ENCODE results near the gene ST3GAL4.

DNA sequence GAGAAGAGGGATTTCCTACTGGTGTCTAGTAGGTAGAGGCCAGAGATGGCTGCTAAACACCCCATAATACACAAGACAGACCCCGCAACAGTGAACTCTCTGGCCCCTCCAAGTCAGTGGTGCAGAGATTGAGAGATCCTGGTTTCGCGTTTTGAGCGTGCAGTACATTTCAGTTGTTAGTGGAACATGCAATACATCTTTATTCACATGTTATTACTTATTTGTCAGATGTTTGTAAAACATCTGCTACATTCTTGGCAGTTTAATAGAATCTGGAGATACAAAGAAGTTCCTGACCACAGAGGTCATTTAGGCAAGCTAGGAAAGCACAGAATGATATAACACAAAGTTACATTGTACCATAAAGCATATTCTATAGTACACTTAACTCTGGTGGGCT, 41.5 kb downstream of the ST3GAL4 start:
- TF ChIP-seq RFX5 (IDR thresholded peaks at IDR 0.05) (no peak), POLR2A (IDR thresholded peaks at IDR 0.05; ENCODE audit: low read length) (no peak), HEYL (CRISPR knock-in tag; IDR thresholded peaks at IDR 0.05) (no peak), HDAC2 (IDR thresholded peaks at IDR 0.05) (no peak), CTCF (IDR thresholded peaks at IDR 0.05) (no peak), SREBF2 (IDR thresholded peaks at IDR 0.05) (no peak)
- TF ChIP-seq, protein P1, sequence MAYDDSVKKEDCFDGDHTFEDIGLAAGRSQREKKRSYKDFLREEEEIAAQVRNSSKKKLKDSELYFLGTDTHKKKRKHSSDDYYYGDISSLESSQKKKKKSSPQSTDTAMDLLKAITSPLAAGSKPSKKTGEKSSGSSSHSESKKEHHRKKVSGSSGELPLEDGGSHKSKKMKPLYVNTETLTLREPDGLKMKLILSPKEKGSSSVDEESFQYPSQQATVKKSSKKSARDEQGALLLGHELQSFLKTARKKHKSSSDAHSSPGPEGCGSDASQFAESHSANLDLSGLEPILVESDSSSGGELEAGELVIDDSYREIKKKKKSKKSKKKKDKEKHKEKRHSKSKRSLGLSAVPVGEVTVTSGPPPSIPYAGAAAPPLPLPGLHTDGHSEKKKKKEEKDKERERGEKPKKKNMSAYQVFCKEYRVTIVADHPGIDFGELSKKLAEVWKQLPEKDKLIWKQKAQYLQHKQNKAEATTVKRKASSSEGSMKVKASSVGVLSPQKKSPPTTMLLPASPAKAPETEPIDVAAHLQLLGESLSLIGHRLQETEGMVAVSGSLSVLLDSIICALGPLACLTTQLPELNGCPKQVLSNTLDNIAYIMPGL (CRISPR knock-in tag; IDR thresholded peaks at IDR 0.05; ENCODE audit: borderline replicate concordance), result no peak

Measured in A549 (cell line).